Tibial nerve (tissue), 4 donors: ENCODE measurements around the gene LPAR2. TPM values are rescaled to one million over a fixed set of nuclear protein-coding genes. Genes with fewer than 3 reads are reported as not detected.
A peak's percentile ranks its signal among the peaks of the same experiment; 100 is the strongest.
"Not testable (repeated sequence)": the region's sequence is repeated elsewhere in the genome, so short reads cannot be mapped to it uniquely, and the experiment has no call there.

Source experiments
- DNase-seq, 2 donors: peaks; one replicate each; pipeline ENCODE4 v3.0.0-alpha.2; 2019; ENCODE audit warnings: low spot score in 2 of 2
- H3K27ac ChIP-seq, 4 donors: fragments of 200-600 bp; sonication (generic) in 3 of 4; one replicate each; pipeline ENCODE4 v1.5.1; 2017 to 2019; ENCODE audit warnings: mild to moderate bottlenecking in 1 of 4
- H3K27me3 ChIP-seq, 2 donors: fragments of 200-600 bp; sonication (generic) in 1 of 2; one replicate each; pipeline versions ENCODE4 v1.5.1 to v1.6.0; 2017 to 2019
- H3K36me3 ChIP-seq, 3 donors: fragments of 200-600 bp; sonication (generic); one replicate each; pipeline ENCODE4 v1.5.1; 2018 to 2019
- H3K4me1 ChIP-seq, 4 donors: fragments of 200-600 bp; sonication (generic) in 3 of 4; one replicate each; pipeline ENCODE4 v1.5.1; 2017 to 2019
- H3K4me3 ChIP-seq, 4 donors: fragments of 200-600 bp; sonication (generic) in 3 of 4; one replicate each; pipeline ENCODE4 v1.5.1; 2017 to 2019; ENCODE audit warnings: mild to moderate bottlenecking in 1 of 4, moderate library complexity in 1 of 4
- H3K9me3 ChIP-seq, 4 donors: fragments of 200-600 bp; sonication (generic) in 3 of 4; one replicate each; pipeline ENCODE4 v1.5.1; 2017 to 2019
- CTCF ChIP-seq, 5 experiments: fragments of 200-600 bp in 3 of 5; fragments of 450-650 bp in 2 of 5; sonication (generic) in 3 of 5; IDR thresholded peaks; one replicate each; pipeline ENCODE4 v1.5.1; 2016 to 2019; ENCODE audit warnings: antibody characterized with exemption in 5 of 5, mild to moderate bottlenecking in 3 of 5, moderate library complexity in 2 of 5
- EP300 ChIP-seq, 2 donors: sonication (generic); formaldehyde crosslinking; IDR thresholded peaks; one replicate each; pipeline ENCODE4 v1.6.1; 2017; ENCODE audit warnings: antibody characterized with exemption in 2 of 2, mild to moderate bottlenecking in 1 of 2
- POLR2A ChIP-seq, 2 donors: fragments of 450-650 bp; IDR thresholded peaks; one replicate each; pipeline ENCODE4 v1.6.1; 2017; ENCODE audit warnings: antibody characterized with exemption in 2 of 2, mild to moderate bottlenecking in 2 of 2, moderate library complexity in 2 of 2
- WGBS, 2 donors: methylation state at CpG; one replicate each; pipeline ENCODE4 v1.1.5; 2018; 5-methylcytosine and 5-hydroxymethylcytosine counted together
- total RNA-seq, 4 donors: library from RNA; depleted of rRNA; stranded (reverse); fragments of >200 nt; gene quantifications; one replicate each; pipeline ENCODE4 v1.1.0, GENCODE V29; 2016

Gene LPAR2
- total RNA-seq, 4 donors from 2014 or later = 0.39 to 3.0 (median 1.8) TPM

GRCh38 chr19:19668230-19669012 is 40.4 kb upstream of the LPAR2 start, which contains the start of gene ZNF101:
Gene ZNF101 (plus strand): TSS chr19:19668839. CDS start chr19:19668964, 125 bp downstream.
- Histone ChIP-seq H3K27me3 (no peaks in the 10 kb centered on the region), H3K9me3 (no peaks in the 10 kb centered on the region), H3K4me1 (peaks cover 0 to 12% (median 10%) of the 10 kb centered on the region in 4 donors), H3K36me3 (peaks cover 0 to 14% (median 0%) of the 10 kb centered on the region in 3 donors), H3K4me3 (peak within 1 kb of the TSS; percentile 56 to 94 (median 82)), H3K27ac (peak within 1 kb of the TSS in 3 of 4 donors; percentile 82 to 87 (median 87))
- TF ChIP-seq EP300 (IDR thresholded peaks at IDR 0.05) (peak; percentile 43 to 82), POLR2A (IDR thresholded peaks at IDR 0.05) (peak; percentile 26 to 57), CTCF (IDR thresholded peaks at IDR 0.05) (peak in 1 of 5 experiments; percentile 17)
- WGBS, 2 donors = 2 to 4% methylated on average over 26 to 27 of the region's 36 CpGs
- DNase-seq = peak; percentile 82 to 88

GRCh38 chr19:19665420-19665948 is 37.5 kb upstream of the LPAR2 start:
- not testable (repeated sequence) for DNase-seq, H3K36me3 ChIP-seq, H3K4me3 ChIP-seq, H3K9me3 ChIP-seq, H3K27ac ChIP-seq, H3K27me3 ChIP-seq
- H3K4me1 ChIP-seq = peaks cover 0 to 37% (median 29%) of the 10 kb centered on the region in 4 donors
- WGBS, 2 donors = 92 to 94% methylated on average over 22 of the region's 22 CpGs

- DNase-seq = peak; percentile 91 to 92
- peak within 1 kb of the TSS; percentile 85 to 98 (median 92) for H3K27ac ChIP-seq
- no peaks in the 10 kb centered on the region for H3K9me3 ChIP-seq
- 0 to 1% methylated on average over 24 to 56 of the region's 85 CpGs for WGBS, 2 donors
- no peaks in the 10 kb centered on the region for H3K27me3 ChIP-seq
- H3K4me3 ChIP-seq = peak within 1 kb of the TSS; percentile 75 to 95 (median 86)
- TF ChIP-seq EP300 (IDR thresholded peaks at IDR 0.05) = peak; percentile 73 to 90
- TF ChIP-seq POLR2A (IDR thresholded peaks at IDR 0.05) = peak; percentile 16 to 60
- TF ChIP-seq CTCF (IDR thresholded peaks at IDR 0.05) = peak in 3 of 5 experiments; percentile 31 to 46 (median 43)
- H3K36me3 ChIP-seq = peaks cover 0 to 25% (median 6%) of the 10 kb centered on the region in 3 donors
- H3K4me1 ChIP-seq = peaks cover 0 to 29% (median 21%) of the 10 kb centered on the region in 4 donors
These were observed 35.5 kb upstream of the LPAR2 start, which contains the start of gene ATP13A1 for GRCh38 chr19:19663256-19664120. Gene ATP13A1 (minus strand): TSS chr19:19663676. CDS start chr19:19663666, 10 bp downstream.

- H3K4me3 ChIP-seq = peak overlapping the region; percentile 75 to 95 (median 86)
- DNase-seq = no peak
- no peaks in the 10 kb centered on the region for H3K9me3 ChIP-seq
- 8 to 21% methylated on average over 7 to 8 of the region's 17 CpGs for WGBS, 2 donors
- peak overlapping the region; percentile 51 to 98 (median 90) for H3K27ac ChIP-seq
- no peak for TF ChIP-seq POLR2A (IDR thresholded peaks at IDR 0.05)
- no peak for TF ChIP-seq EP300 (IDR thresholded peaks at IDR 0.05)
- no peak for TF ChIP-seq CTCF (IDR thresholded peaks at IDR 0.05)
- peaks cover 0 to 32% (median 7%) of the 10 kb centered on the region in 3 donors for H3K36me3 ChIP-seq
- H3K4me1 ChIP-seq = peaks cover 0 to 29% (median 19%) of the 10 kb centered on the region in 4 donors
- H3K27me3 ChIP-seq = no peaks in the 10 kb centered on the region
These were observed 34.8 kb upstream of the LPAR2 start for GRCh38 chr19:19662871-19663255.

GRCh38 chr19:19662344-19662743 is 34.3 kb upstream of the LPAR2 start:
- peaks cover 0 to 33% (median 19%) of the 10 kb centered on the region in 4 donors for H3K4me1 ChIP-seq
- H3K36me3 ChIP-seq = peaks cover 0 to 37% (median 12%) of the 10 kb centered on the region in 3 donors
- no peak for DNase-seq
- peak overlapping the region in 3 of 4 donors; percentile 82 to 95 (median 91) for H3K4me3 ChIP-seq
- TF ChIP-seq CTCF (IDR thresholded peaks at IDR 0.05) (no peak), EP300 (IDR thresholded peaks at IDR 0.05) (no peak)
- peak overlapping the region in 1 of 4 donors; percentile 95 for H3K27ac ChIP-seq
- H3K27me3 ChIP-seq = no peaks in the 10 kb centered on the region
- no peaks in the 10 kb centered on the region for H3K9me3 ChIP-seq
- 72 to 79% methylated on average over 8 of the region's 8 CpGs for WGBS, 2 donors
